GM15510 (cell line): Measurements from ENCODE around the gene WFDC11.

ENCODE experiments used
- POLR2A ChIP-seq: IDR thresholded peaks from 3 replicates; pipeline ENCODE4 v1.6.1; 2011; ENCODE audit warnings: borderline replicate concordance; ENCODE audit not compliant: insufficient read length; ENCODE audit errors: extremely low read depth

The WFDC11 gene

DNA sequence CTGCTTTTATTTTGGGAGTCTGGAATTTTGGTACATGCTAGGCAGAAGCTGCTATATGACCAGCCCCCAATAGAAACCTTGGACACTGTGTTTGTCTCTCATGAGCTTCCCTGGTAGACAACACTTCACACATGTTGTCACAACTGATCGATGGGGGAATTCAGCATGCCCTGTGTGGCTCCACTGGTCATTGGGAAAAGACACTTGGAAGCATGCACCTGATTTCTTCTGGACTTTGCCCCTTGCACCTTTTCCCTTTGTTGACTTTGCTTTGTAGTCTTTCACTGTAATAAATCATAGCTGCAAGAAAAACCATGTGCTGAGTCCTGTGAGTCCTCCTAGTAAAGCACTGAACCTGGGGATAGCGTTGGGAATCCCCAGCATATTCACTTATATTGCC lies 48.4 kb downstream of the WFDC11 start:
- no peak for TF ChIP-seq POLR2A

DNA sequence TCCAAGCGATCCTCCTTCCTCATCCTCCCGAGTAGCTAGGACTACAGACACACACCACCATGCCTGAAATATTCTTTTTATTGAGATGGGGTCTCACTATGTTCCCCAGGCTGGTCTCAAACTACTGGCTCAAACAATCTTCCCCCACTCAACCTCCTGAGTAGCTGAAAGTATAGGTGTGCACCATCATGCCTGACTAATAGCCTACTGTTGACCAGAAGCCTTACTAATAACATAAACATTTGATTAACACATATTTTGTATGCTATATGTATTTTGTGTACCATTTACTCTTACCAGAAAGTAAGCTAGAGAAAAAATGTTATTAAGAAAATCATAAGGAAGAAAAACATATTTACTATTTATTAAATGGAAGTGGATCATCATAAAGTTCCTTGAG lies 52.4 kb downstream of the WFDC11 start:
- TF ChIP-seq POLR2A, result no peak

DNA sequence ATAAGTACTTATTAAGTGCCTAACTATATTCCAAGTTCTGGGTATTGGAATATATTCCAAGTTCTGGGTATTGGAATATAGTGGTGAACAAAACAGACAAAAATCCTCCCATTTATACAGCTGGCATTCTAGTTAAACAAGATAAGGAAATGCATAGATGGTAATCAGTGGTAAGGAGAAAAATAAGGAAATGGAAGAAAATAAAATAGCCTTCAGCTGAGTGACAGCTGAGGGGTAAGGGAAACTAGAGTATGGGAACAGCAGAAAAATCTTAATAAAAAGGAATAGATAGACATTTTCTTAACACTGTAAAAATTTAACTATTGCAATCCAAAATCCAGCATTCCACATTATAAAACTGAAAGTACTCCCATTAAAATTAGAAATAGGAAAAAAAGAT lies 57.7 kb downstream of the WFDC11 start:
- no peak for TF ChIP-seq POLR2A

DNA sequence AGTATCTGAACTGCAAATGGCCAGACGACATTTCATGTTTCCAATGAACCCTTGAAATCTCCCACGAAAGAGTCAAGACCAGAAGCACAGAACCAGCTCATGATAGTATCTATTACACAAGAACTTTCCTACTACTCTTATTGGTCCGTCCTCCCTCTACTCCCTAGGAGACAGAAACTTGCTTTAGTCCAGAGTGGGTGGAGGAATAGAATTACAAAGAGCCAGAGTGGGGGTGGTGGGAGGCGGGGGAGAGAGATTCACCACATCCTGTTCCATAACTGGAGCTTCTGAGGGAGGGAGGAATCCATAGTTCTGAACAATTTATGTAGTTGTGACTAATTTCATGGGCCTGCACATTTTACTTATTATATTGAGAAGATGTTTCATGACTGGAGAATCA lies 59.0 kb downstream of the WFDC11 start:
- no peak for TF ChIP-seq POLR2A

DNA sequence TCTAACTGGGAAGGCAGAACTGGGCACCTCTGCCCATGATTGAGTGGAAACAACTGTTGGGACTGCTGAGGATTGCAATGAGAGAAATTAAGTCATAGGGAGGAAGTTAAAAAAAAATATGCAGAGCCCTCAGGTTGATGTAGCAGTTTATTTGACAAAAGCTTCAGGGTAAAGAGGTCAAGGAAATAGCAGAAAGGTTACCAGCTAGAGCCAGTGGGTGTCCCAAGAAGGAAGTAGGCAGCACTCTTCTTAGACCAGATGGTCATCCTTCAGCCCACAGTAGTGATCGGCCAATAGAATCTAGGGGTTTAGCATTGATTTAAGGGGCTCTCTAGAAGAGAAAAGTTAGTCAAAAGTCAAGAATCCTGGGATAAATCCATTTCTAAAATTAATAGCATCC lies 62.2 kb downstream of the WFDC11 start:
- no peak for TF ChIP-seq POLR2A
